Pulmonary artery endothelial cell (primary cell): ENCODE data around the gene CYB561D2. TPM values are rescaled to one million over a fixed set of nuclear protein-coding genes. Genes with fewer than 3 reads are reported as not detected.

ENCODE experiments used
- DNase-seq: peaks from one replicate; pipeline ENCODE4 v3.0.0-alpha.2; 2011; ENCODE audit warnings: low read depth, low spot score
- total RNA-seq: library from RNA; depleted of rRNA; stranded (reverse); fragments of >200 nt; gene quantifications from 2 replicates; pipeline ENCODE4 v1.2.3, GENCODE V29; 2014

Gene CYB561D2
- total RNA-seq, 1 donor from 2014 or later, result 19.1 TPM

GRCh38 chr3:50389414-50389767 lies 38.7 kb downstream of the CYB561D2 start:
- no peak for DNase-seq

DNA sequence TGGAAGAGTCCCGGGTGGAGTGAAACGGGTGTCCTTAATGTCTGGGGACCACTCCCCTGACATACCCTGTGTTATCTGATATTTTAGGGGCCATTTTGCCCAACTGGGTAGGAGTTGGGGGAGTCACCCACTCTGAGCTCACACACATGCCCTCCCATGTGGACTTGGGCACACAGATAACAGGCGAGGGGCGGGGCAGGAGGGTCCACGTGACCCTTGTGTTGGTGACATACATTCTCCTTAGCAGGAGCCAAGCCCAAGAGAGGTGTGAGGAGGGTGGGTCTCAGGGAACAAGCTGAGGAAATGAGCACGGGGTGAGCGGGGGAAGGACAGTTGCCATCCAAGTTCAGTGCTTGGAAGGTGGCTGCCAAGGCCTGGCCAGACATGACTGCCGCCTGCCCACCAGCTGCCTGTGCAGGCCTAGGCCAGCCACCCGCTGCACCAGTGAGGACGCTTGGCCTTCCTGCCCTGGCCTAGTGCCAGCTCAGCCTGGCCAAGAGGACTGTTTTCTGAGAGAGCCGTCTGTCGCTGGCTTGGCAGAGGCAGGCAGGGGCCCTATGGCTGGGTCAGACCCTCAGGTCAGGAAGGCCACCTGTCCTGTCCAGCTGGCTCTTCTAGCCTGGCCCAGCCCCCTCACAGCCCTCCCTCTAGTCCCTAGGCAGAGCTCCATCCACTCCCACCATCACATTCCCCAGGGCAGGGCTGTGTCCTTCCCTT lies 40.0 kb downstream of the CYB561D2 start:
- DNase-seq, result no peak

DNA sequence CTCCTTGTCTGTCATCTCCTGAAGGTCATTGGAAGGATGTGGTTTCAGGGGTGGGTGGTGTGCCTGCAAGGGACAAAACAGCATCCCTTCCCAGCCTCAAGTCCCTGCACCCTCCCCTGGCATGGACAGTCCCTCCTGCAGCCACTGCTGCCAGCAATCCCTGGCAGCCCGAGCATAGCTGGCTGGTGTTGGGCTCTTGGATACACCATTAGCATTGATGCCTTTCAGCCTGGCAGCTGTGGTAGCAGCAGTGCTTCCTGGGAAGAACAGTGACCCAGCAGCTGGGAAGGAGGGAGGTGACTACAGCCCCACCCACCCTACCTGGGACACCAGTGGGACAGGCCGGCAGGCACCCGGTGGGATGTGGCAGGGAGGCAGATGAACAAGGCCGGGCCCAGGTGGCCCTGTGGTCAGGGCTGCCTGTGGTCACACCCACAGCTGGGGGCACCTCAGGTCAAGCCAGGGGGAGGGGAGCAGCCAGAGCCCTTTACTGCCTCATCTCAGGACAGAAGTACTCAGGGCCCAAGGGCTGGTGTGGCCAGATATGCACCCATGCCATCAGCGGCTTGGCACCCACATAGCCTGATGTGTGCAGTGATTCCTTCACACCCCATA lies 41.5 kb downstream of the CYB561D2 start:
- no peak for DNase-seq

- DNase-seq, result no peak
These were observed 42.4 kb downstream of the CYB561D2 start for GRCh38 chr3:50393061-50393460.

DNA sequence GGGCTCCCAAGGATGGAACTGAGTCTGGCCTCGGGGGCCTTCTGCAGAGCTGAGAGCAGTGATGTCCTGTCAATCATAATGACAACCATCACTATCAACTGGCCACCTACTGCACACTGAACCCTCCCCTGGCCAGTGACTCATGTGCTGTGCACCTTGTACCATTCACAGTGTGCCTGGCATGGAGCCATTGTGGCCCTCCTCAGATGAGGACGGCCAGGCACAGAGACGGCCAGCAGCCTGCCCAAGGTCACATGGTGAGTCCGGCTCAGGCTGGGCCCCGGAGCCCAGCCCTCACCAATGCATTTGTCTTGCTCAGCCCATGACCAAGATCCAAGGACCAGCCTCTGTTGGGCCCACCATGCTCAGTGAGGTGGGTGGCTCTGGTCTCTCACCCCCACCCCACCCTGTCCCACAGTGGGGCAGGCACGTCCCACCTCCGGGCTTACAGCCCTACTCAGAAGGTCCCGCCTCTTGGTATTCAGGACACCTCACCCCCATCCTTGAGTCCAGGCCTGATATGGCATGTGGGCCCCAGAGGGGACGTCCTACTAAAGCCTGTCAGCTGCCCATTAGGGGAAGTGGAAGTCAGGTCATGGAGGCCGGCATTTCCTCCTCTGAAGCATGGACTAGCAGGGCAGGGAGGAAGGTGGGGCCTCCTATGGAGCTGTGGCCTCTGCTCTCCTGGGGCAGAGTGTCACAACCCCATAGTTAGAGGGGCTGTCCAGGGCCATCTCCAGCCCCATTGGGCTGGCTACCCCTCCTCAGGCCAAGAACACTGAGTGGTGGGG lies 44.6 kb downstream of the CYB561D2 start:
- no peak for DNase-seq

GRCh38 chr3:50396502-50396901 lies 45.8 kb downstream of the CYB561D2 start:
- DNase-seq, result no peak

DNA sequence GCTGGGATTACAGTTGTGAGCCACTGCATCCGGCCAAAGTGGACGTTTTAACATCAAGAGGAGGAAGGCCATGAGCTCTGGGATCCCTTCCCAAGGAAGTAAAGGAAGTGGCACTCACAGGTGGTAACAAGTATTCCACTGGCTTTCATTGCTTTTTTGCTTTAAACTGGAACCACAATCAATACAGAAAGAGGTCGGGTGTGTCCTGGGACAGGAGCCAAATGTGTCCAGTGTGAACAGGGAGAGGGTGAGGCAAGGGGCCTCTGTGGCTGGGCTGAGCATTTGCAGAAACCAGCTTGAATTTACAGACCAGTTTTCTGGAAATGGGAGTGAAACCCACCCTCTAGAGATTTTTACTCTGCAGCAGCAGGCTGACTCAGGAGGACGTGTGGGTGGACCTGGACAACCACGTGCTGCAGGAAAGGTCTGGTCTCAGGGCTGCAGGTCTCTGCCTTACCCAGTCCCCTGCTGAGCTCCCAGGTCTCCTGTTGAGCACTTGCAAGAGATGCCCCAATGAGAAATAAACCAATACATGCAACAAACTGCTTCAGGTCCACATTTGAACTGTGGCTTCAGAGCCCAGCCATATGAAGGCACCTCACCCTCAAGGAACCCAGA lies 51.4 kb downstream of the CYB561D2 start:
- no peak for DNase-seq

Other genes starting within 250 kb of the CYB561D2 start
- 73.6 and 80.9 TPM in 2 replicates for gene SEMA3F, start 195.5 kb upstream of the CYB561D2 start, total RNA-seq
- gene GNAT1, start 159.3 kb upstream of the CYB561D2 start, total RNA-seq, result under 0.01 TPM in 1 of 2 replicates, not detected in the other
- 0.07 TPM in 1 of 2 replicates, not detected in the other for gene SLC38A3, start 145.6 kb upstream of the CYB561D2 start, total RNA-seq
- 597 and 651 TPM in 2 replicates for gene GNAI2, start 114.7 kb upstream of the CYB561D2 start, total RNA-seq
- gene SEMA3B, start 81.7 kb upstream of the CYB561D2 start, total RNA-seq, result 0.53 and 0.66 TPM in 2 replicates
- not detected in 2 replicates for gene LSMEM2, start 71.8 kb upstream of the CYB561D2 start, total RNA-seq
- gene IFRD2, start 58.4 kb upstream of the CYB561D2 start, total RNA-seq, result 148 and 187 TPM in 2 replicates
- gene HYAL3, start 51.5 kb upstream of the CYB561D2 start, total RNA-seq, result 9.6 and 10.3 TPM in 2 replicates
- gene NAA80, start 51.5 kb upstream of the CYB561D2 start, total RNA-seq, result 2.6 and 3.6 TPM in 2 replicates
- gene HYAL1, start 47.3 kb upstream of the CYB561D2 start, total RNA-seq, result 6.9 and 7.1 TPM in 2 replicates
- gene HYAL2, start 28.1 kb upstream of the CYB561D2 start, total RNA-seq, result 535 and 564 TPM in 2 replicates
- 24.8 and 36.5 TPM in 2 replicates for gene TUSC2, start 22.6 kb upstream of the CYB561D2 start, total RNA-seq
- gene RASSF1, start 10.0 kb upstream of the CYB561D2 start, total RNA-seq, result 17.0 and 22.5 TPM in 2 replicates
- 0.13 and 0.35 TPM in 2 replicates for gene ZMYND10, start 5.1 kb upstream of the CYB561D2 start, total RNA-seq
- 19.9 and 20.1 TPM in 2 replicates for gene NPRL2, start 87 bp upstream of the CYB561D2 start, total RNA-seq
- 36.8 and 38.1 TPM in 2 replicates for gene TMEM115, start 8.7 kb downstream of the CYB561D2 start, total RNA-seq
- gene CACNA2D2, start 152.8 kb downstream of the CYB561D2 start, total RNA-seq, result not detected in 2 replicates
- gene C3orf18, start 216.9 kb downstream of the CYB561D2 start, total RNA-seq, result 3.5 and 5.1 TPM in 2 replicates
- gene HEMK1, start 218.7 kb downstream of the CYB561D2 start, total RNA-seq, result 13.7 and 15.2 TPM in 2 replicates